Effector memory CD8-positive, alpha-beta T cell (primary cell): Measurements from ENCODE around the gene CEP89.
"Not testable (repeated sequence)": the region's sequence is repeated elsewhere in the genome, so short reads cannot be mapped to it uniquely, and the experiment has no call there.

Source experiments
- ATAC-seq: fragments of 150-1000 bp; cut with Tn5 transposase; replicated peaks from 2 replicates; pipeline ENCODE4 v1.10.0; 2021; ENCODE audit warnings: mild to moderate bottlenecking, moderate library complexity
- DNase-seq, 3 experiments: peaks; one replicate each; pipeline ENCODE4 v3.0.0; 2021
- H3K27ac Mint-ChIP-seq, 2 donors: one replicate each; pipeline ENCODE4 v1.8.0; 2022; ENCODE audit warnings: mild to moderate bottlenecking in 2 of 2, mixed read lengths in 2 of 2, moderate library complexity in 2 of 2
- H3K27me3 Mint-ChIP-seq, 2 donors: one replicate each; pipeline ENCODE4 v1.8.0; 2022; ENCODE audit warnings: mixed read lengths in 2 of 2
- H3K36me3 Mint-ChIP-seq: one replicate; pipeline ENCODE4 v1.8.0; 2022; ENCODE audit warnings: mild to moderate bottlenecking, moderate library complexity, mixed read lengths; ENCODE audit not compliant: insufficient read depth
- H3K4me1 Mint-ChIP-seq, 2 donors: one replicate each; pipeline ENCODE4 v1.8.0; 2022; ENCODE audit warnings: low read depth in 2 of 2, mixed read lengths in 2 of 2
- H3K4me3 Mint-ChIP-seq, 2 donors: one replicate each; pipeline ENCODE4 v1.8.0; 2022; ENCODE audit warnings: mild to moderate bottlenecking in 2 of 2, mixed read lengths in 2 of 2, moderate library complexity in 2 of 2
- H3K9me3 Mint-ChIP-seq, 2 donors: one replicate each; pipeline ENCODE4 v1.8.0; 2022; ENCODE audit warnings: mixed read lengths in 2 of 2

CEP89 gene

DNA sequence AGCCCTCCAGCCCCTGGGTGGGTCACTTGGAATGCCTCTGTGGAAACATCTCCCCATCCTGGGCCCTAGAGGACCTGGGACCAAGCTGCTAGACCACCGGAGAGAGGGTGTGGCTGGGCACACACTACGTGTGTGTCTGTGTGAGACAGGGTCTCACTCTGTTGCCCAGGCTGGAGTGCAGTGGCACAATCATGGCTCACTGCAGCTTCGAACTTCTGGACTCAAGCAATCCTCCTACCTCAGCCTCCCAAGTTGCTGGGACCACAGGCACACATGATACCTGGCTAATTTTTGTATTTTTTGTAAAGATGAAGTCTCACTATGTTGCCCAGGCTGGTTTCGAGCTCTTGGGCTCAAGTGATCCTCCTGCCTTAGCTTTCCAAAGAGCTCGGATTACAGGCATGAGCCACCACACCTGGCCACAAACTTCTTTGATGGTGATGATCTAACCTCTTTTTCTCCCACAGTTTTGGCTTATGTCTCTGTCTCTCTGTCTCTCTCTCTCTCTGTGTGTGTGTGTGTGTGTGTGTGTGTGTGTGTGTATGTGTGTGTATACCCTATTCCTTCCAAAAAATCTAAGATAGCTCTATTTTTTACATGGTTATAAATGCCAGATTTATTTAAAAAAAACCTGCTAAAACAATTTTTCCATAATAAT lies 70.1 kb downstream of the CEP89 start:
- Mint-ChIP-seq H3K27me3 (no peaks in the 10 kb centered on the region), H3K9me3 (no peaks in the 10 kb centered on the region), H3K27ac (no peak overlapping the region), H3K4me3 (no peak overlapping the region), H3K36me3 (peaks cover 11% of the 10 kb centered on the region), H3K4me1 (peaks cover 0 to 7% of the 10 kb centered on the region in 2 donors)
- ATAC-seq, result no peak
- DNase-seq, result no peak

DNA sequence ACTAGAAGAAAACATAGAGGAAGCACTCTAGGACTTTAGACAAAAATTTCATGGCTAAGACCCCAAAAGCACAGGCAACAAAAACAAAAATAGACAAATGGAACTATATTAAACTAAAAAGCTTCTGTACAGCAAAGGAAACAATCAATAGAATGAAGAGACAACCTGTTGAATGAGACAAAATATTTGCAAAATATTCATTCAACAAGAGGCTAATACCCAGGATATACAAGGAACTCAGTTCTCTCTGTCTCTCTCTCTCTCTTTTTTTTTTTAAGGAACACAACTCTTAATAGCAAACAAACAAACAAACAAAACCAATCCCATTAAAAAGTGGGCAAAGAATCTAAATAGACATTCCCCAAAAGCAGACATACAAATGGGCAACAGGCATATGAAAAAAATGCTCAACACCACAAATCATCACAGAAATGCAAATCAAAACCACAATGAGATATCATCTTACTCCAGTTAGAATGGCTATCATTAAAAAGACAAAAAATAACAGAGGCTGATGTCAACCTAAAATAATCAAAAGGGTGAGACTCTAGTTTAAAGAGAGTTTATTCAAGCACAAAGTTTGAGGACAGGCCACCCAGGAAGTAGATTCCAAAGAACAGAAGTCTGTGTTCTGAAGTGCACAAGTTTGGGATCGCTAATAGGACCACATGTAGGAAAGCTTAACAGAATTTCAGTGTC lies 75.1 kb downstream of the CEP89 start:
- no peak overlapping the region for H3K4me3 Mint-ChIP-seq

DNA sequence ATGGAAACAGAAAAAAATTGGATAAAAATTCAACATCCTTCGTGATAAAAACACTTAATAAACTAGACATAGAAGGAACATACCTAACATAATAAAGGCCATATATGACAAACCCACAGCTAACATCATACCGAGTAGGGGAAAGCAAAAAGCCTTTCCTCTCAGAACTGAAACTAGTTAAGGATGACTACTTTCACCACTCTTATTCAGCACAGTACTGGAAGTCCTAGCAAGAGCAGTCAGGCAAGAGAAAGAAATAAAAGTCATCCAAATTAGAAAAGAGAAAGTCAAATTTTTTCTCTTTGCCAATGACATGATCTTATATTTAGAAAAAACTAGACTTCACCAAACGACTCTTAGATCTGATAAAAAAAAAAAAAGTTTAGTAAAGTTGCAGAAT lies 76.4 kb downstream of the CEP89 start:
- DNase-seq (no peak), ATAC-seq (no peak)
- H3K9me3 Mint-ChIP-seq, result peaks cover 3 to 11% of the 10 kb centered on the region in 2 donors
- H3K36me3 Mint-ChIP-seq, result peaks cover 3% of the 10 kb centered on the region
- H3K4me3 Mint-ChIP-seq, result no peak overlapping the region
- H3K4me1 Mint-ChIP-seq, result peaks cover 0 to 8% of the 10 kb centered on the region in 2 donors
- H3K27ac Mint-ChIP-seq, result no peak overlapping the region
- H3K27me3 Mint-ChIP-seq, result no peaks in the 10 kb centered on the region

More for the DNA sequence above, 75.1 kb downstream of the CEP89 start:
- no peaks in the 10 kb centered on the region for H3K27me3 Mint-ChIP-seq
- peaks cover under 1 to 3% of the 10 kb centered on the region in 2 donors for H3K9me3 Mint-ChIP-seq
- H3K27ac Mint-ChIP-seq, result no peak overlapping the region
- peaks cover 11% of the 10 kb centered on the region for H3K36me3 Mint-ChIP-seq
- DNase-seq (no peak), ATAC-seq (no peak)
- H3K4me1 Mint-ChIP-seq, result peaks cover 0 to 8% of the 10 kb centered on the region in 2 donors

DNA sequence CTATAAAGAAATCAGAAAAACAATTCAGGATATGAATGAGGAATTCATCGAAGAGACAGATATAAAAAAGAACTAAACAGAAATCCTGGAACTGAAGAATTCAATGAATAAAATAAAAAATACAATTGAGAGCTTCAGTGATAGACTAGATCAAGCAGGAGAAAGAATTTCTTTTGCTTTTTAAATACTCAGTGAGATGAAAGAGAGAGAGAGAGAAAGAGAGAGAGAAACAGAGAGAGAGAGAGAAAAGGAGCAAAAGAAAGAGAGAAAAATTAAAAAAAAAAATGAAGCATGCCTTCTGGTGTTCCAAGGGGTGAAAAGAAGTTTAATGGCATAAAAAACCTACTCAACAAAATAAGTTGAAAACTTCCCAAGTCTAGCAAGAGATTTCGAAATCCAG lies 80.1 kb downstream of the CEP89 start:
- no peaks in the 10 kb centered on the region for H3K27me3 Mint-ChIP-seq
- no peak overlapping the region for H3K4me3 Mint-ChIP-seq
- H3K9me3 Mint-ChIP-seq, result peaks cover 3 to 11% of the 10 kb centered on the region in 2 donors
- no peak overlapping the region for H3K27ac Mint-ChIP-seq
- ATAC-seq (no peak), DNase-seq (no peak)
- peaks cover 4% of the 10 kb centered on the region for H3K36me3 Mint-ChIP-seq
- peaks cover 0 to under 1% of the 10 kb centered on the region in 2 donors for H3K4me1 Mint-ChIP-seq

DNA sequence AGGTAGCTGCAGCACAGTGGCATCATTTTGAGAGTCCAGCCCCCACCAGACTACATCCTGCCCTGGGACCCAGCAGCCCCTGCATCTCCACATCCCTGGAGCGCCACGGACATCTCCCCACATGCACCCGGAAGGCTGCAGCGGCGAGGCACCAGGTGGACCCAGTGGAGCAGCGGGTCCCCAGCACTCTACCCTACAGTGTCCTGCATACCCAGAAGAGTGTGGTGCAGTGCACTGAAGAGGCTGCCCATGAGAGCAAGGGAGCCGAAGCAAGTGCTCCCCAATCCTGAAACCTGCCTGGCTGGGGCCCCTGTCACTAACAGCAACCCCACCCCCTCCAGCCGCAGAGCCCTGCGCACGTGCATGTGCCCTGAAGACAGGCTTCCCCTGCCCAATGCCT lies 80.9 kb downstream of the CEP89 start:
- Mint-ChIP-seq H3K36me3 (peaks cover 4% of the 10 kb centered on the region), H3K4me1 (no peaks in the 10 kb centered on the region), H3K4me3 (no peak overlapping the region), H3K27me3 (no peaks in the 10 kb centered on the region), H3K27ac (no peak overlapping the region), H3K9me3 (peaks cover 3 to 11% of the 10 kb centered on the region in 2 donors)
- DNase-seq (no peak), ATAC-seq (no peak)

DNA sequence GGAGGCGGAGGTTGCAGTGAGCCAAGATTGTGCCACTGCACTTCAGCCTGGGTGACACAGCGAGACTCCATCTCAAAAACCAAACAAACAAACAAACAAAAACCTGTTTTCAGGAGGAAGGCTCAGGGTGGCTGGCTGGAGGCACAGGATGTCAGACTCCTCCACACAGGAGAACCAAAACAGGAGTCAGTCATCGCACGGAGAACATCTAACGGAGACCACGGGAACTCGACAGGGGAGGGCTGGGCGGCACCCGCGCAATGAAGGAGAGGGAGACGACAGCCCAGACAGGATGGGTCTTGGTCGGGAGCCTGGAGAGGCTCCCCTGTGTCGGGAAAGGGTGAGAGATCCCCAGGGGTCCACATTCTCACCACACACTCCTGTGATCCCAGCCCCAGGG lies 81.4 kb downstream of the CEP89 start:
- DNase-seq (no peak), ATAC-seq (no peak)
- Mint-ChIP-seq H3K27me3 (no peaks in the 10 kb centered on the region), H3K36me3 (peaks cover 4% of the 10 kb centered on the region), H3K4me3 (no peak overlapping the region), H3K4me1 (no peaks in the 10 kb centered on the region), H3K27ac (no peak overlapping the region), H3K9me3 (peaks cover 3 to 11% of the 10 kb centered on the region in 2 donors)

DNA sequence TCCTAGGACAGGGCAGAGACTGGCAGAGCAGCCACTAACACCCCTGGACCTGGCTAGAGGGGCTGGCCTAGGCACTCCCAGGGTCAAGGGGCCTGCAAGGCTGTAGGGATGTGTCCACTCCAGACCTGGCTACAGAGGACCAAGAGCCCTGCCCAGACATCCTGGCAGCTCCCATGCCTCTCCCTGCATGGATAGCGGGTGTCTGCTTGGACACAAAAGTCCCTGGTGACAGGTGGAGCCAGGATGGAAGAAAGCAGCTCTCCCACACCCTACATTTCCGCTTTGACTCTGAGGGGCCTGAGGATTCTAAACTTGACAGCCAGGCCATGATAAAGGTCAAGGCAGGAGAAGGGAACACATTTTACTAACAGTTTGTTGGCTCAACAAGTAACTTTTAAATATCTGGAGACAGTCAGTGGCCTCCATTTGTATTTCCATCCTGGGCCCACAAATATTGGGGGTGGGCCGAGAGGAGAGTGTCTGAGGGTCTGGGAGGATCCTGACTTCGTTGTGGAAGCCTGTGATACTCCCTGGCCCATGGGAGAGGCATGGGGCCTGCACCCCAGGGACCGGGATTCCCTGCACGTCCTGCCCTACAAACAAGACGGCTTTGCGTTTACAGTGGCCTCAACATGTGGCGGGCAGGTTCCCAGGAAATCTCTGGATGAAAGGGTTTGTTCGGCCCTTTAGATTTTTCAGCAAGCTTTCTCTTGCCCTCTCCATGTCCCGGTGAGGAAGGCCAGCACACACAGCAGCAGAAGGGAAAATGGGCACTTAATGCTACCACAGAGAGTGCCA lies 82.4 kb downstream of the CEP89 start:
- H3K36me3 Mint-ChIP-seq, result peaks cover 4% of the 10 kb centered on the region
- H3K9me3 Mint-ChIP-seq, result peaks cover 3 to 11% of the 10 kb centered on the region in 2 donors
- no peaks in the 10 kb centered on the region for H3K4me1 Mint-ChIP-seq
- H3K27ac Mint-ChIP-seq, result no peak overlapping the region
- ATAC-seq, result no peak
- H3K27me3 Mint-ChIP-seq, result no peaks in the 10 kb centered on the region
- DNase-seq, result no peak
- no peak overlapping the region for H3K4me3 Mint-ChIP-seq

DNA sequence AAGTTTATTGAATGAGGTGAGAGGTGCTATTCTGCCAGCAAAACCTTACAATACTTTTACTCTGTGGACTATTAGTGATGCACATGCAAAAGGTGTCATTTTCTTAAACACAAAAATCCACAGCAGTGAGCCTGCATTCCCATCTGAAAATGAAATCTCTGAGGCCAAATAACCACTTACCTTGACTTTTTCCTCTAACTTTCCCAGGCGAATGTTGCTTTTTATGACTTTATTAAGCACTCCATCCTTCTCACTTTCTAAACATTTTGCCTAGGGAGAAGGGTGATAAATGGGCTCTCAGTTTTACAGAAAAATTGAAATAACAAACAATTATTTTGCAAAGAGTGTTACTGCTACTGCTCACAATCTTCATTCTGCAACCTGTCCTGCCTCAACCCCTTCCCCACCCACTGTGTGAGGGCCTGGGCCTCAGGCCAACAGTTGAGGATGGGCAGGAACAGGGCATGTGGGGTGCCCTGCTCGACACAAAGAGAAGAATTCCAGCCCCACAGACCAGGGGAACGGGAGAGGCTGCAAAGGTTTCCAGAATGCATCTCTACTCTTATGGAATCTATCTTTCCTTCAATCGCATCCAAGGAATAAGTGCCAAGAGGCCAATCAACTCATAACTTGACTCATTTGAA lies 84.1 kb downstream of the CEP89 start:
- no peak for ATAC-seq
- H3K9me3 Mint-ChIP-seq, result peaks cover 3 to 11% of the 10 kb centered on the region in 2 donors

DNA sequence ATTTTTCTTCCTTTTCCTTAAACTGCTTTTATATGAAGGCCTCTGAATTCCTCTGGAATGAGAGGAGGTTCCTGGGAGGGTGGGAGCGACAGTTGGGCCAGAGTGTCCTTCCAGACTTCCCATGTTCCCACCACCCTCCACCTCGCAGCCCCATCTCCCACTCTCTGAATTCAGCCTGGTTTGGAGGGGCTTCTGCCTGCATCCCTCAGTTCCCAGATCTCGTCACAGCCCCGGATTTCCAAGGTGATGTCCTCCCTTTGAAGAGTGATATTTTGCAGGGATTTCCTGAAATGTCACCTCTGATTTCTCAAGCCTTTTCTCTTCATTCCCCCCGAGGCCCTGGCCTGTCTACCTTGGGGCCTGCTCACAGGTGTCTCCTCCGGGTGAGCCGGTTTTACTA lies 85.5 kb downstream of the CEP89 start:
- no peaks in the 10 kb centered on the region for H3K4me1 Mint-ChIP-seq
- H3K9me3 Mint-ChIP-seq, result peaks cover 1 to 4% of the 10 kb centered on the region in 2 donors
- no peak overlapping the region for H3K4me3 Mint-ChIP-seq
- no peaks in the 10 kb centered on the region for H3K27me3 Mint-ChIP-seq
- H3K36me3 Mint-ChIP-seq, result peaks cover 4% of the 10 kb centered on the region
- no peak for DNase-seq
- no peak overlapping the region for H3K27ac Mint-ChIP-seq
- ATAC-seq, result no peak

More for the DNA sequence above, 84.1 kb downstream of the CEP89 start:
- Mint-ChIP-seq H3K27me3 (no peaks in the 10 kb centered on the region), H3K4me3 (no peak overlapping the region), H3K36me3 (peaks cover 4% of the 10 kb centered on the region), H3K4me1 (no peaks in the 10 kb centered on the region), H3K27ac (no peak overlapping the region)
- no peak for DNase-seq

DNA sequence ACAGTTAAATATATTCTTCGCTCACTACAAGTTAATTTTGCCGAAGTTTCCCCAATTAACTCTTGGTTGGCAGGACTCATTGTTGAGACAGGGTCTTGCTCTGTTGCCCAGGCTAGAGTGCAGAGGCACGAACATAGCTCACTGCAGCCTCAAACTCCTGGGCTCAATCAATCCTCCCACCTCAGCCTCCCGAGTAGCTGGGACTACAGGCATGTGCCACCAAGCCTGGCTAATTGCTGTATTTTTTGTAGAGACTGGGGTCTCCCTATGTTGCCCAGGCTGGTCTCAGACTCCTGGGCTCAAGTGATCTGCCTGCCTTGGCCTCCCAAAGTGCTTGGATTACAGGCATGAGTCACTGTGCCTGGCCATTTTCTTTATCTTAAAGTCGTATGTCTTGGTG lies 86.5 kb downstream of the CEP89 start:
- H3K4me3 Mint-ChIP-seq, H3K27ac Mint-ChIP-seq: not testable (repeated sequence)

DNA sequence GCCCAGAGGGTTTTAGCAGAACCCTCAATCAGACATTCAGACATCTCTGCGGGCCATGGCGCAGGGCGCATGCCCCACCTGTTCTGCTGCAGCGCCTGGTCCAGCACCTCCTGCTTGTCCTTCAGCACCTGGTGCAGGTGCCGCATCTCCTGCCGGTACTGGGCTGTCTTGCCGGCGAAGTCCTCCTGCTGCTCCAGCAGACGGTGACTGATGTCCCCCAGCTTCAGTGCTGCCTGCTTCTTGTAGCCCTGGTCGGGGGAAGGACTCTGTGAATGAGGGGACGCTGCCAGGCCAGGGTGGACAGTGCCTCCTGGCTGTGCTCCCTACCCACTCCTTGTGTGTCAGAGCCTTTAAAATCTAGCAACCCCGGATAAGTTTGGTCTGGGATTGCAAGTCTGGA lies 90.0 kb downstream of the CEP89 start:
- Mint-ChIP-seq H3K4me1 (no peaks in the 10 kb centered on the region), H3K4me3 (no peak overlapping the region), H3K9me3 (no peaks in the 10 kb centered on the region), H3K27ac (no peak overlapping the region), H3K36me3 (peaks cover 4% of the 10 kb centered on the region), H3K27me3 (no peaks in the 10 kb centered on the region)
- ATAC-seq (no peak), DNase-seq (no peak)

More for the DNA sequence above, 86.5 kb downstream of the CEP89 start:
- H3K27me3 Mint-ChIP-seq, H3K9me3 Mint-ChIP-seq, H3K36me3 Mint-ChIP-seq, ATAC-seq, H3K4me1 Mint-ChIP-seq, DNase-seq: not testable (repeated sequence)

DNA sequence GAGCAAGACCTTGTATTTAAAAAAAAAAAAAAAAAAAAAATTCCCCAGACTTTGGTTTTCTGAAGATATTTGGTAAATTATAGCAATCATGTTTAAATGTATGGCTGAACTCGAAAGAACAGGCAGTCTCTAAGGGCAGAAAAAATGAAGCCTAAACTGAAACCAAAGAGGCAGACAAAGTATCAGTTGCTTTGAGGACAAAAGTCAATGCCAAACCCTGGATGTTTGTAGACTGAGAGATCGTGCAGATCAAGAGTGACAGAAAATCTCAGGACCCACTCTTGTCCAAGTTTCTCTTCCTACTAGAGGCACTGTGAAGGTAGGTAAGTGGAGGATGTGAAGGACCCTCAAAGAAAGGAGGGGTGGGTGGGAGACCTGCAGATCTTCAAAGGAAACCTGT lies 91.1 kb downstream of the CEP89 start:
- H3K27me3 Mint-ChIP-seq, result no peaks in the 10 kb centered on the region
- DNase-seq, result no peak
- no peak overlapping the region for H3K4me3 Mint-ChIP-seq
- H3K27ac Mint-ChIP-seq, result no peak overlapping the region
- ATAC-seq, result no peak
- peaks cover 4% of the 10 kb centered on the region for H3K36me3 Mint-ChIP-seq
- peaks cover 0 to 2% of the 10 kb centered on the region in 2 donors for H3K4me1 Mint-ChIP-seq
- H3K9me3 Mint-ChIP-seq, result no peaks in the 10 kb centered on the region

DNA sequence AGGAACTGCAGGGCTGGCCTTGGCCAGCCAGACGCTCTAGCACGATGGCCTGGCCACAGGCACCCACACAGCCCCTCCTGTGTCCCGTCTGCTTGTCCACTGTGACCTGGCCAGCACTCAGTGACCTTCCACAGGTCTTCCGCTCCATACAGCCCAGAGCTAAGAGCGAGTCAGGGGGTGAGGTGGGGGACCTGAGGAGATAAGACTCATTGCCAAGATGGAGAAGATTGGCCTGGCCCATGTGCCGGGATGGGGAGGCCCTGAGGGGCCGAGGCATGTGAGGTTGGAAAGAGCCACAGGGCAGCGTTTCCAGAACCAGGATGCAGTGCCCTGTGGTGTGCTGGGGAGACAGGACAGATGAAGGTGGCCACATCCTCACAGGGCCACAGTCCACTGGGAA lies 92.0 kb downstream of the CEP89 start:
- Mint-ChIP-seq H3K36me3 (peaks cover 4% of the 10 kb centered on the region), H3K9me3 (no peaks in the 10 kb centered on the region), H3K4me3 (no peak overlapping the region), H3K4me1 (peaks cover 0 to 2% of the 10 kb centered on the region in 2 donors), H3K27ac (no peak overlapping the region), H3K27me3 (no peaks in the 10 kb centered on the region)
- DNase-seq (no peak), ATAC-seq (no peak)
